Astrocyte of the spinal cord (primary cell): ENCODE data around the gene SARS2.
A peak's percentile ranks its signal among the peaks of the same experiment; 100 is the strongest.

Experiments used
- DNase-seq: peaks from one replicate; pipeline ENCODE4 v3.0.0; 2011; ENCODE audit warnings: low read depth, low spot score
- H3K4me3 ChIP-seq: 2 replicates; pipeline ENCODE4 v1.5.1; 2011; ENCODE audit warnings: low read depth, mild to moderate bottlenecking, low read length, moderate library complexity
- CTCF ChIP-seq: IDR thresholded peaks from 2 replicates; pipeline ENCODE4 v1.5.1; 2012; ENCODE audit warnings: low read depth, mild to moderate bottlenecking, low read length, inconsistent platforms
- in situ Hi-C: cut with HindIII; loops from 2 replicates; pipeline ENCODE4 v1.10.0; 2017; ENCODE audit warnings: low sequenced_read_pairs

The SARS2 gene

GRCh38 chr19:38900202-38900629 lies 30.3 kb downstream of the SARS2 start:
- no peak for DNase-seq
- no peak for TF ChIP-seq CTCF
- H3K4me3 ChIP-seq: peak overlapping the region; percentile 77
- in situ Hi-C loops: no loop called here

- in situ Hi-C loops: no loop called here
- no peak for TF ChIP-seq CTCF
- peak; percentile 100 for DNase-seq
- H3K4me3 ChIP-seq: peak within 1 kb of the TSS; percentile 77
Measured at GRCh38 chr19:38899447-38900201, 30.9 kb downstream of the SARS2 start, which contains the start of the genes NFKBIB and SIRT2. NFKBIB (plus strand) TSS chr19:38899969; CDS start chr19:38900033, 64 bp downstream. SIRT2 (minus strand) TSS chr19:38899618; CDS start chr19:38899521, 97 bp downstream.

- in situ Hi-C loops: no loop called here
- DNase-seq: peak; percentile 10
- H3K4me3 ChIP-seq: peak overlapping the region; percentile 77
- no peak for TF ChIP-seq CTCF
Measured at GRCh38 chr19:38898788-38899446, 31.6 kb downstream of the SARS2 start.

GRCh38 chr19:38894968-38895367 lies 35.6 kb downstream of the SARS2 start:
- H3K4me3 ChIP-seq: no peak overlapping the region
- TF ChIP-seq CTCF: no peak
- DNase-seq: no peak
- in situ Hi-C loops: no loop called here

- TF ChIP-seq CTCF: no peak
- no peak overlapping the region for H3K4me3 ChIP-seq
- in situ Hi-C loops: no loop called here
- DNase-seq: no peak
Measured at GRCh38 chr19:38893341-38893771, 37.2 kb downstream of the SARS2 start.

GRCh38 chr19:38892841-38893240 lies 37.7 kb downstream of the SARS2 start:
- TF ChIP-seq CTCF: no peak
- no peak for DNase-seq
- in situ Hi-C loops: no loop called here
- H3K4me3 ChIP-seq: no peak overlapping the region
